GM12878 (cell line): ENCODE measurements around the gene TRAPPC12.

Source experiments
- BACH1 ChIP-seq: fragments of 450-650 bp; IDR thresholded peaks from 2 replicates; pipeline ENCODE4 v1.6.1; 2017; ENCODE audit warnings: mild to moderate bottlenecking, borderline replicate concordance
- CHD2 ChIP-seq: IDR thresholded peaks from 2 replicates; pipeline ENCODE4 v1.6.1; 2011; ENCODE audit warnings: low read depth, low read length, improper control_type of control experiment, borderline replicate concordance
- CTCF ChIP-seq, 3 experiments: IDR thresholded peaks in 2 of 3; conservative IDR thresholded peaks in 1 of 3; 2 replicates each; pipeline ENCODE4 v1.5.1; 2011; ENCODE audit warnings: low read depth in 3 of 3, low read length in 3 of 3, mild to moderate bottlenecking in 3 of 3, control low read depth in 2 of 3, moderate library complexity in 2 of 3, inconsistent platforms in 1 of 3, mixed read lengths in 1 of 3; ENCODE audit not compliant: control insufficient read depth in 2 of 3, insufficient read depth in 1 of 3; ENCODE audit errors: extremely low read depth in 1 of 3
- ESRRA ChIP-seq: IDR thresholded peaks from 2 replicates; pipeline ENCODE4 v1.6.1; 2012; ENCODE audit warnings: mild to moderate bottlenecking, low read length, improper control_type of control experiment
- MXI1 ChIP-seq: fragments of 150-350 bp; IDR thresholded peaks from 2 replicates; pipeline ENCODE4 v1.6.1; 2011; ENCODE audit warnings: low read depth, mild to moderate bottlenecking, inconsistent platforms, low read length, improper control_type of control experiment
- POLR2AphosphoS5 ChIP-seq: IDR thresholded peaks from 2 replicates; pipeline ENCODE4 v1.6.1; 2011; ENCODE audit warnings: mild to moderate bottlenecking, low read length, inconsistent platforms
- ZSCAN29 ChIP-seq: fragments of 450-650 bp; IDR thresholded peaks from 2 replicates; pipeline ENCODE4 v1.6.1; 2017; ENCODE audit warnings: mild to moderate bottlenecking, moderate library complexity

- no peak for TF ChIP-seq CHD2
- no peak for TF ChIP-seq POLR2AphosphoS5
- TF ChIP-seq CTCF (IDR thresholded peaks at IDR 0.05 in 2 of 3, conservative IDR thresholded peaks at IDR 0.05 in 1 of 3; ENCODE audit: control insufficient read depth in 2 of 3, extremely low read depth in 1 of 3, insufficient read depth in 1 of 3, low read depth in 3 of 3, low read length in 3 of 3): no peak
- TF ChIP-seq MXI1: no peak
- TF ChIP-seq BACH1: no peak
- no peak for TF ChIP-seq ESRRA
- no peak for TF ChIP-seq ZSCAN29
Observed at GRCh38 chr2:3476985-3477327, 97.5 kb downstream of the TRAPPC12 start.
